Embryonic facial prominence (tissue), 1 donor: ENCODE measurements around the gene SLC22A23.

Source experiments
- DNase-seq: peaks from one replicate; pipeline ENCODE4 v3.0.0-alpha.2; 2016; ENCODE audit errors: extremely low spot score

Gene SLC22A23

DNA sequence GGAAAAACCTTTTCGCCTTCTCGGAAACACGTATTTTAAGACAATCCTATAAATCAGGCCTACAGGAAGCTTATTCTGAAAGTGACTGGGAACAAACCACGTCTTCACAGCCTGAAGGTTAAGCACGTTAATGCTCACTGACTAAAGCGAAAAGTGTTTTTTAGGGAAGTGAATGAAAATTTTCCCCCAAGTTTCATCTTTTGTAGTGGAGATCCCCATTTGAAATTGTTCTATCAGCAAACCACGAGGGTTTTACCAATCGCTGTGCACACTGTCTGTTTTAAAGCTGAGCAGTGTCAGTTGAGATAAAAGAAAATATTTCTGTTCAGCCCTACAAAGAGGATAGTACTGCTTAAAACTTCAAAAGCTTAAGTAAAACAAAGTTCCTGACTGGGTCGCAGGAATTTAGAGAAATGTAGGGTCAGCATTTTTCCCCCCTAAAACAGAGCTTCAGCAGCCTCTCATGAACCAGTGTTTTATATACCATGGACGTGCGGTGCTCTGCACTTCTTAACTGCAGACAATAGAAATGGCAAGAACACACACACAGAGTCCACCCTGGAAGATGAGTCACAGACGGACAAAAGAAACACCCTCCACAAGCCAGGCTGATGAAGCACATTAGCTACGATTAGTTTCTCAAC lies 34.9 kb downstream of the SLC22A23 start:
- DNase-seq, result no peak

DNA sequence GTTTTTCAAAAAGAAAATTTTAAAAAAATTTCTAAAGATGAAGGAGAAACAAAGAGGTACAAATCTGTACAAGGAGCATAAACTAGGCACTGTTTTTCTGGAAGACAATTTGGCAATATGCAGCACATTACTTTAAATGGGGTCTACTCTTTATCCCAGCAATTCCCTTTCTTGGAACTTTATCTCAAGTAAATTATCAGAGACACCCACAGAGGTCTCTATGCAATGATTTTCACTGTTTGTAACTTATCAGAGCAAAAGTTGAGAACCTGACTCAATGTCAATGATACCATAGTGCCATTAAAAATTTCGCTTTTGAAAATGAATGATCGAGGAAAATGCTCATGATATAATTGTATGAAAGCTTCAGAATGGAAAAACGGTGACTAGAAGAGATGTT lies 35.7 kb downstream of the SLC22A23 start:
- DNase-seq, result no peak

DNA sequence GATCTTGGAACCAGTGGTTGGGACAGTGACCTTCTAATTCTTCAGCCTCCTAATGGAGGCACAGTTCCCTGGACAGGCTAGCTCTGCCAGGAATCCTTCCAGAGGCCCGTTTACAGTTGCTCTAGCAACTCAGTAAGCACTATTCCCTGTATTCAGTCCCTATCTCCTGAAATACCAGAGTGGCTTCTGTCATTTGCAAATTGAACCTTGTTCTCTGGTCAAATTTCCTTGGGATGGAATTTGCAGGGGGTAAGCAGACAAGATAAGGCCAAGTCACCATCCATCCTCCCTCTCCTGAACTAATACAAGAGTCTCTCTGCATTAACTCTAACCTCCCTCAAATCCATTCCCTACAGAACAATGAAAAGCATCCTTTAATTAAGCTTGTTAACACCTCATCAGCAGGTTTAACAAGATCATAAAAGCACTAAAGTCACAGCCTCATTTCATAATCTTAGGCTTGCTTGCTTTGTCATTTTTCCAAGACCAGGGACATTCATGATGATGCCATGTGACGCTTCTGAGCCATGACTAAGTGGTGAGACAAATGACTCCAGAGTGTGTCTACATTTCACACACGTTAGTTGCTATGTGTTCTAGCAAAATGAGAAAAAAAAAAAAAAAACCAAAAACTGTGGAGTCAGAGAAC lies 37.1 kb downstream of the SLC22A23 start:
- no peak for DNase-seq

DNA sequence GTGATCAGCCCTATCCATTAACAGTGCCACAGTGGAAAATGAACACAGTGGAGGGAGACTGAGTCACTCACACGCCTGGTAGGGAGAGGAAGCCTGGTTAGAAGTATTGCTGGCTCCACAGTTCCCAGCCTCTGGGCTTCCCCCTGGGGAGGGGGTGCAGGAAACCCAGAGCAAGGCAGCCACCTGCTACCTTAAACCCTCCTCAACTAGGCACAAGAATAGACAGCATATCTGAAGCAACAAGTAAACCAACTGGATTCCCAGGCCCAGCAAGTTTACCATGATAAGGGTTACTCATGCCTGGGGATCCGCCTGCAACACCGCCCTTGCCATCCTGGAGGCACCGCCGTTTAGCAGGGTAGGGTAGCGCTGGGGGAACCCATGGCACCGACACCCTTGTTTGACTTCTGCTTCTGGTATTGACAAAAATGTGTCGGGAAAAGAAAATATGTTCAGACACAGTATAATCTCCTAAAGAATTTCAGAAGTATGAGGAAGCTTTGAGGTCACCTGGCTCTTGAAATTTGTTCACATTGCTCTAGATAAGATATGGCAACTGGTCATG lies 38.3 kb downstream of the SLC22A23 start:
- DNase-seq, result no peak

DNA sequence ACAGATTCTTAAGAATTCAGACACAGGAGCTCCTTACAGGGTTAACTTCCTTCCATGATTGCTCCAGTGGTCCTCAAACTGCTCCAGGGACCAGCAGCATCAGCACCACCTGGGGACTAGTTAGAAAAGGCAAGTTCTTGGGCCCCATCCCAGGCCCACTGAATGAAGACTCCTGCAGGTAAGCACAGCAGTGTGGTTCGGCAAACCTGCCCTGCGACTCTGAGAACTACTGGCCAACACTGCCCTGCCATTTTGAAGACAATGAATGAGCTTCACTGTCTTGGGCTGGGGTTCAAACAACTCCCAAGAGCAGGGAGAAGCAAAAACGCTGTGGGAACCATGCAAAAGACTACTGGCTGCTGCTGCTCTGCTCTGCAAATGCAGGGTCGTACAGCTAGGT lies 39.4 kb downstream of the SLC22A23 start:
- DNase-seq, result no peak

DNA sequence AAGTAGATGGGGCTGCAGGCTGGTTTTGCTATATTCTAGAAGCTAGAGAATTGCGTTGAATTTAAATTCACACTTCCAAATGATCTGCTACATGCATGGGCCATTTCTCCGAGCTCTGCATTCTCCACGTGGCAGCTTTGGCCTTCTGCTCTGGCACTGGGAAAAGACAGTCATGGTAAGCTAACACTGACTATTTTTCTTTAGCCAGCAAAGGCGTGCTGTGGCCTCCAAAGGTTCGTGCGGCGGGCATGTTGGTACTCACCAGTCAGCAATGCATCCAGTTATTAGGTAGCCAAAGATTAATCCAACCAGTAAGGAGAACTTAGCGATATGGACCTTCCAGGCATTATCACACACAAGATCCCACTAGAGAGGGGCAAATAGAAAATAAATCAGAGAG lies 41.4 kb downstream of the SLC22A23 start:
- no peak for DNase-seq

DNA sequence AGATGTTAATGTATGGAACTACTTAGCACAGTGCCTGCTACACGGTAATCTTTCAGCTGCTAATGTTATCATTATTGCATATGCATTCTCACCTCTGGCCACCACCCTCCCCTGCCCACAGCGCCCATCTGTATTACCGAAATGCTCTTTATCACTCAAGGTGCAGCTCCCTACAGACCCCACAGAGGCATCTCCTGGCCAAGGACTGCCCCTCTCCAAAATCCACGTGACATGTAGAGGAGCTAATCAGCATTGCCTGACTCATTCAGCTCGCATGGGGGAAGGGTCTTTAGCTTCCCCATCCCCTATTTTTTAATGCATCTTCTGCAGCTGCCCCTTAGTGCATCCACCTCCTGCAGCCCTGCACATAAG lies 41.8 kb downstream of the SLC22A23 start:
- DNase-seq, result no peak

DNA sequence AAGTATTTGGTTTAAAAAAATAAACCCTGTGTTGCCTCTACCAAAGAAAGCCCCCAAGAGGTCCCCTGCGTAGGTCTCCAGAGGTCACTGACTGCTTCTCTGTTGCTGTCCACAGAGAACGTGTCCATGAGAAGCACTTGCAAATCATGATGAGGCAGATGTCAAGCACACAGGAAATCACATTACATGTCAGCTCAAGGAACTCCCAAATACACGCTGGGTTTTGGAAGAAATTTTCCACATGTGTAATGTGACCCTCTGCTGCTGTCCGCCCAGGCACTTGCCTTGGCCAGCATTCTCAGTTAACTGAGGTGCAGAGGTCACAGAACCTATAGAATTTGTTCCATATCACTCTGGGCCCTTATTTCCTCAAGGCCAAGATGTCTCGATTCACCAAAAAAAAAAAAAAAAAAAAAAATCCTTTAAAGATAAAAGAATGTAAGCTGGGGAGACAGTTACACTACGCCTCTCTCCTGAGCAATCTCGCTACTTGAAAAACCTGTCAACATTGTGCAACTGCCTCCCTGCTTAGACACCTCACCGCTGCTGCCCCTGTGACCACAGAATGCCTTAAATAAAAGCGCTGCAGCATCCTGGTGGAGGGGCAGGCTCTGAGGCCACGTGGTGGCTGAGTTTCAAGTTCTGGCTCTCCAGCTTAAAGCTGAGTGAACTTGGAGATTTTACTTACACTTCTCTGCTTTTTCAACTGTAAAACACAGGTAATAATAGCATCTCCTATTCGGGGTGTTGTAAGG lies 42.3 kb downstream of the SLC22A23 start:
- DNase-seq, result no peak

DNA sequence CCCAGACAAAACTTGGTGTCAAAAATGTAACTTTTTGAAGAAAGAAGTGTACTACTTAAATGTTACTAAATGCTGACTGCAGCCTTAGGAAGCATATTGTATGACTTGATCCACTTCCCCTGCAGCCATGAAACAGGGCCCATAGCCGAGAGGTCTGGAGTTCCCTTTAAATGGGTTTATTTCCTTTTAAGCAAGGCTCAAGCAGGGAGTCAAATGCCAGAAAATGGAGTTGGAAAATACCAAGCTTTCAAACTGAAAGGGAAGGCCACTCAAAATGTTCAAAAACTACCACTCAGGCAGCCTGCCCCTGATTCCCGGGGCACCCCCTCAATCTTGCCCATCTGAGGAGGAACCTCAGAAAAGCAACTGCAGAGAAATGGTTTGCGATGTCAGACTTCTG lies 43.3 kb downstream of the SLC22A23 start:
- no peak for DNase-seq

DNA sequence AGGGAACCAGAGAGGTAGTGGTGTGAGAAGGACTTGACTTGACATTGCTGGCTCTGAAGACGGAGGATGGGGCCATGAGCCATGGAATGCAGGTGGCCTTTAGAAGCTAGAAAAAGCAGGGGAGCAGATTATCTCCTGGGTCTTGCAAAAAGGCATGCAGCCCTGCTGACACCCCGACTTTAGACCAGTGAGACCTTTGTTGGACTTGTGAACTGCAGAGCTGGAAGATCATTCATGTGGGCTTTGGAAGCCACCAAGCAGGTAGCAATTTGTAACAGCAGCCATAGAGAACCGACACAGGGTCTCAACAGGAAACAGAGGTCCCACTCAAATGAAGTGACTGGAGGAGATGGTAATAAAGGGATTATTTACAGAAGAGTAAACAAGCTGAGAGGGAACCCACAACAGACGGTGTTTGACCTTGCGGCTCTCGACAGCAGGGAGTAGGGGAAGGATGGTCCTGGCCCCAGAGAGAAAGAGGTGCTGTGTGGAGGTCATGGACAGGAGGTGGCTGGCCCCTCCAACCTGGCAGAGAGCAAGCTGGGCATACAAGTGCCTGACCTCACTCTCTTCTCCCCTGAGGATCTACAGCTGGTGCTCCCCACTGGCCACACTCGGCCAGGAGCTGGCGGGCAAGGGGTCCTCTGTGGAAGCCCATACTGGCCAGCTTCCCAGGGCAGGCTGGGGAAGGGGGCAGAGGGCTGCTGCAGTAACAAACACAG lies 43.9 kb downstream of the SLC22A23 start:
- no peak for DNase-seq

DNA sequence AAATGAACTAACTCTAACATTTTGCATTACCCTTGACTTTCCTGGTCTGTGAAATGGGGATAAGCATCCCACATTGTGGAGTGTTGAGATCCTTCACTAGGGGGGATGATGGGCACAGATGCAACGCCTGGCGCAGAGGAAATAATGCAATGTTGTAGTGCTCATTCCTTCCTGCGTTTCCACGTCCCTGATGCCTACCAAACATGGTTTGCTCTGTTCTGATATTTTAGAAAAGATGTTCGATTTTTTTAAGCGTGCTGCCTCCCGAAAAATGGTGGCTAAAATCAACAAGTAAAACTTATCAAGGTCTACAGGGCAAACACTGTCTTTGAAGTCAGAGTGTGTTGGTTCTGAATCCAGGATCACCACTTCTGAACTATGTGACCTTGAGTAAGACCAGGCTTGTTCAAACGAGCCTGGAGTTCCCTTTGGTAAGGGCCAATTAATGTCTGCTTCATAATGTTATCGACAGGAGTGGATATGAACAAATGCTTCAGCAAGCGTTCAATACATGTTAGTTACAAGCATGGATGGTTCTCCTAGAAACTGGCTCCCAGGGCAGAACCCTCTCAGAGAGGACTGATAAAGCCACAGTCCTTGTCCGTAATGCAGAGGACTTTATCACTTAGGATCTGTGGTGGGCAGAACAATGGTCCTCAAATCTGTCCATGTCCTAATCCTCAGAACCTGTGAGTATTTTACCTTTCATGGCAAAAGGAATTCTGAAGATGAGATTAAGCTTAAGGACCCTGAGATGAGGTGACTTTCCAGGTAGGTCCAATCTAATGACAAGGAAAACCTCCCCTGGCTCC lies 44.7 kb downstream of the SLC22A23 start:
- no peak for DNase-seq

DNA sequence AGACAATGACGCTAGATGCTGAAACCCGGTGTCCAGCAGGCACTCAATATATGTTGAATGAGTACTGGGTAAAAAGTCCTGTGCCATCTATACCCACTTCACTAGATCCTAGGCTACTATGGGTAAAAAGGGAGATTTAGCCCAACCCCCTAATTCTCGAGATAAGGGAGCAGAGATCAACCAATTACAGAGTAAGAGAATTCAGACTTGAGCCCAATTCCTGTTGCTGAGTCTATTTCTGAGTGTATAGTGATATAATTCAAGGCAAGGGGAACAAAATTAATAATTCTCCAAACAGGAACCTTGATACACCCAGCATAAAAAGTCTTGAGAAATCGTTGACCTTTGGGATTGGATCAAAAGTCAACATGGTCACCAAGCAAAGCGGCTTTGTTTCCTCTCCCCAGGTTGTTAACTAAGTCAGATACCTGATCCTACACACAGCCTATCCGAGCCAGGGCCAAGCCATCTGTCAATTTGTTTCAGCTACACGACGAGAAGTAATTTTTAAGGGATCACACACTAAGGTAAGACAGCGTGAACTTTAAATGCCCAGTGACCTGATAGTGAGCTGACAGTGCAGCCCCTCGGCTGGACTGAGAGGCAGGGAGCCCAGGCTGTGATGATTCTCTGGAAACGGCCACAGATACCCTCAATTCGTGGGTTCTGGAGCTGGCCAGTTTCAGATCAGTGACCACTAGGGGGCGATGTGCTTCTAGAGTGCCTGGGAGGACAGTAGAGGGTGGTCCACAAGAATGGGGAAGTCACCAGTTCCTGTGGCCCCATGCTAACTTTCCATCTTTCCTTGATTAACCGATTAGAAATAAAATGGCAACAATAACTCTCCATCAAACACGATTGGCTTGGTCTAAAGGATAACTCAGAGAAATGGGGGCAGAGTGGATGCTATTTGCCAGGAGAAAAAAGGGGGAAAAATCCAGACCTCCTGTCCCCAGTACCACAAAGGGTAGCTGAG lies 46.2 kb downstream of the SLC22A23 start:
- DNase-seq, result no peak

DNA sequence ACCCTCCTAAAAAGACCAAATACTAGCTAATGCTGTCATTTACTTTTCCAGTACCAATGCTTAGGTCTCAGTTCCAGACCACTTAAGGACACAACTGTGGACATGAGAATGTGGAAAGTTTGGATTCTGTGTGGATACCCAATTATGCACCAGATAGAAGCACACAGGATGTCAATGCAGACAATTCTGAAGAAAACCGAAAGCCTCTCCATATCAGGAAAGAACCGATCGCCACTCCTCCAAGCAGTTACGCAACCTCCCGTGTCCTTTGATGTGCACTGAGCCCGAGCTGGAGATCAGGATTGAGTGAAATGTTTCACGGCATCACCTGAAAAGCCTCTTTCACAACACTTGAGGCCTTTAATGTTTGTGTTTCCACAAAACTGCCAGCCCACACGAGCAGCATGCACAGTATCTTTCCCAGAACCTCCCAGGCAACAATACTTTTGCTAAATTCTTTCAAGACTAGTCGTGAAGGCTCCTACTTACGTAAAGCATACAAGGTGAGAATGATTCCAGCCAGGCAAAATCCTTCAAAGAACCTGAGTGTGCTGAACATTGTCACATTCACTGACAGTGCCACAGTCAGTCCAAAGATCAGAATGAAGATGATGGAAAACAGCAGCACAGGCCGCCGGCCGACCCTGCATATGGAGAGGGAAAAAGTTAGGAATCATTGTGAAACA lies 47.0 kb downstream of the SLC22A23 start:
- no peak for DNase-seq

DNA sequence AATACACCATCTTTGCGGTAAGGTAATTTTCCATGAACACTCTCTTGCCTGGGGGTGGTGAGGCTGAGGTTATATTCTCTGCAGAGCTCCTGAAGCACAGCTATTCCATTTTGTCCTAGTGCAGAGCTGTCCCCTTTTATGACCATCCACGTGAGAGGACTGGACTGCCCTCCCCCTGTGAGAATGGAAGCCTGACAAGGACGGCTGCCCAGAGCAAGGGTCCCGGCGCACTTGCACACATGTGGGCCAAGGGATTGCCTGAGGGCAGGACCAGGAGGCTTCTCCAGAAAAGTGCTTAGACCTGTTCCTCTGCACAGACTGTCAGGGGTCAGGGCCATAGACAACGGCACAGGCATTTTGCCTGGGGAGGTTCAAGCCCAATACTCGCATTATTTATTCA lies 48.2 kb downstream of the SLC22A23 start:
- no peak for DNase-seq

DNA sequence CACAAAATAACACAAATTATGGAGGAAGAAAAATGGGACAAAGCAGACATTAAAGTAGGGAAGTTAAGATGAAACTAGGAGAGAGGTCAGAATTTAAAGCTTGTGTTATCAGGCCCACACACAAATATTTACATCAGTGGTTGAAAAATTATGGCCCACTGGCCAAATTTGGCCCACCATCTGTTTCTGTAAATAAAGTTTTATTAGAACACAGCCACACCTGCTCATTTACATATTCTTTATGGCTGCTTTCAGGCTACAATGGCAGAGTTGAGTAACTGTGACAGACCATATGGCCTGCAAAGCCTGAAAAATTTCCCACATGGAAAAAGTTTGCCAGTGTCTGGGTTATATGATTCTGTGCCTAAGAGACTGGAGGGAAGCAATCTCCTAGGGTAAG lies 49.0 kb downstream of the SLC22A23 start:
- DNase-seq, result no peak

DNA sequence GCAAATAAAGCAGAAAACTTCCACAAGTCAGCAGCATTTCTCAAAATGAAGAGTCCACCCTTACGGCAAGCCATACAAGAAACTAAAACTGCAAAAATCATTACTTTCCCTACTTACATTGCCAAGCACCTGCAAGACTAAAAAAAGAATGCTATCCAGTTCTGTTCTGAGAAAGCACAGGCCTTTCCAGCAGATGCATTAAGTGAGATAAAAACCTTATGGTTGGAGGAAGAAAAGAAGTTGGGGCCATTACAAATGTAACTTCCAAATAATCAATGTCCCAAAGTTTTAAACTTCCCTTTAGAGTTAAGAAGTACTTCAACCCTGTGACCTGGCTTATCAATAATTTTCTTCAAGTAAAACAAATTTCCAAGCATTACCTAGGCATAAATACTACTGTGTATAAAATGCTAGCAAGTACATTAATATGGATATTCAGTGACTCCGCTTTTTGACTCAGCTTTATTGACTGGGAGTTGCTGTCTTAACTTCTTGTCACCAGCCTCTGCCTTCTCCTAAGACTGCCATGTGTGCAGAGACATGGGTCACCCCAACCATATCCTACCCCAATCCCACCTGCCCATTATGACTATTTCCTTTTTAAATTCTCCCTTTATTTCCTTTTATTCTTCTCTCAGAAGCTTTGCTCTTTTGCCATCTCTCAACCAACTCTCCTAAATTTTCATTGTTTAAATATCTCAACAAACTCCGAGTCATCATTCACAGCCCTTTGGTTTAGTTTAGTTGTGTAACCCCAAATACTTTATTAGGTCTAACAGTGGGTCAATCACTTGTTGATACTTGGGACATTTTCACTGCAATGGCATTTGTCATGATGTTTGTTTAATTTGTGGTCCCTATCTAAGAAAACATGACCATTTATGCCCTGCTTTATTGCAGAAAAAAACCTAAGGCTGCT lies 49.7 kb downstream of the SLC22A23 start:
- no peak for DNase-seq

DNA sequence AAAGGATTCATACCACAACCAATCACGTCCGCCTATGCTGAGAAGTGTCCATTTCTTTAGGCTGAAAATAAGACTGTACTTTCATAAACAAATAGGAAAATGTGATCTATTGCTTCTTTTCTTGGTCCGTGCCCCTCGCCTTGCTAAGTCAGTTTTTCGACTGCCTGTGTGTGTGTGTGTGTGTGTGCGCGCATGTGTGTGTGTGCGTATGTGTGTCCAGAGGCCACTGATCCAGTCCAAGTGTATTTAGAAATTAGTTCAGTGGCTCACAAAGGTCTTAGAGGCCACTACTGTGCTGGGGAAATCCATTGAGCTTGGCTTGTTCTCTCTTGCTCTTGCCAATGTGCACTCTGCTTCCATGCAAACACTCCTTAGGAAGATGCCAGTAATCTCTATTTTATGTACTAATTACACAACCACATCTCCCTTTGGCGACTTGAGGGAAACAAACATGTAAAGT lies 50.5 kb downstream of the SLC22A23 start:
- DNase-seq, result no peak

DNA sequence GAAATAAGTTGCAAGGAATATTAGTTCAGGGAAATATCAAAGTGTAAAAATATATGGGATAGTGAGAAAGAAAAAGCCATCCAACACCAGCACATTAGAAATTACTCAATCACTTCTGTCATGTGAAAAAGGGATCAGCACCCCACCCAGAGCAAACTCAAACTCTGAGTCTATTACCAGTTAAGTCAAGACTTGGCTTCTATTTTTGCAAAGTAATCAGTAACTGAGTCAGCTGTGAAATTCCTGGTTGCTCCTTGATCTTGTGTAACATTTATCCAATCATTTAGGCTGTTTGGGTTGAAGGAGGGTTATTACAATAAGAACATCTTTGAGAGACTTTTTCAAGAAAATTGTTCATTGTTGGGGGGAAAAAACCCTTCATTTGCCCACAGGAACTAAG lies 51.2 kb downstream of the SLC22A23 start:
- no peak for DNase-seq

DNA sequence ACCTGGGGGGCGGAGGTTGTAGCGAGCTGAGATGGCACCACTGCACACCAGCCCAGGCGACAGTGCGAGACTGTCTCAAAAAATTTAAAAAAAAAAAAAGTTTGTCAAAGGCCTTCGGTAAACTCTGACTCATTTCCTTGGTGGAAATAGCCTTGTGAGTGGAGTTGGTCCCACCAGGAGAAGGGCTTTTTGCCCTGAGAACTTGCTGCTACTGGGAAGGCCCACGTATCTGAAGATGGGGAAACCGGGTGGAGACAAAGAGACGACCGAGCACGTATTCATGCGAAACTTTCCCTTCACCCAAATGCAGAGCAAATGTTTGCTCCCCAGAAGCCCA lies 51.7 kb downstream of the SLC22A23 start:
- no peak for DNase-seq
